NCI-H1436 treated with DMSO at 0.1 percent for 48 hours (cell line): ENCODE measurements around the gene CAMTA1.
"Not testable (repeated sequence)": the region's sequence is repeated elsewhere in the genome, so short reads cannot be mapped to it uniquely, and the experiment has no call there.

Experiments
- DNase-seq: peaks from one replicate; lab custom pipeline; 2025; lab: John Stamatoyannopoulos, UW

CAMTA1 gene

DNA sequence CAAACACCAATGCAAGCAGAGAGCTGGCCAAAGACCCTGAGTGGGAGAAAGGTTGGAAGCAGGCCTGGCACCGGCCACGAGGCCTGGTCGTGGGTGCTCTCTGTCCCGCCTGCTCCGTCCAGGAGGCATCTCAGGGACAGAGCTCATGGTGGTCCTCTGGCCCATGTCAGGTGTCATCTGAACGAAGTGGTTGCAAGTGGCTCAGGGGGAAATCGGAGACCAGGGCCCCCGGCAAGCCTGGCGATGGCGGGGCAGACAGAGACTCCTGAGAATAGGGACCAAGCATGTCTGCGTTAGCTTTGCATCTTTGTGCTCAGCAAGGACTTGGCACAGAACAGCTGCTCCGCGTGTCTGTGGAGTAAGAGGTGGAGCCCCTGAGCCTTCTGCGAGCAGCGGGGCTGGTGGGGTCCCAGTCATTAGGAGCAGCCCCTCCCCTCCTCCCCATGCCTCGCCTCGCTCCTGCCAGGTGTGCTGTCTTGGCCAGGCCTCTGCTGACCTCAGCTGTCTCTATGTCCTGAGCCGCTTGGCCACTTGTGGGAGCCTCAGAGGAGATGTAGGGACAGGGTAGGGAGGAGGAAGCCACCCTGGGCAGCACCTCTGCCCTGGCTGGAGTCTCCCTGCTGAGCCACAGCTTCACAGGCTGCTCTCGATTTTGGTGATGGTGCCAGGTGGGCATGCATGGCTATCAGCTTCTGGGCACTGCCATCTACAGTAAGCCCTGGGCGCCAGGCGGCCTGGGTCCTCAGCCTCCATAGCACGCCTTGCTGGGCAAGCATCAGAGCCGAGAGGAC, 622.9 kb downstream of the CAMTA1 start:
- no peak for DNase-seq

GRCh38 chr1:7408771-7409150, 623.5 kb downstream of the CAMTA1 start:
- no peak for DNase-seq

DNA sequence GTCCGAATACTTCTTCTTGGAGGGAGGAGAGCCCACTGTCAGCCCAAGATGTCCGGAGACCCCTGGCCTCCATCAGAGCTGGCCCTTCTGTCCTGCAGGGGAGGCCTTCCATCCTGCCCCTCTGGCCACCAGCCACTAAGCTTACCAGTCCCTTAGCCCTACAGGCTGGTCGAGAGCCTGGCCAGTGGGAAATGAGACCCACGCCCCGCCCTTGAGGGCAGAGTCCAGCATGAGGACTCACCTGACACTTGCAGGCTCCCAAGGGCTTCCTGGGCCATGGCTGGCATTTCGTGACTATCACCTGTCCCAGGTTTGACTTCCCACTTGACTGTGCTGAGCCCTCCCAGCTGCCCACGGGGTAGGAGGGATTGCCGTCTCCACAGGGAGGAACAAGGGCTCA, 624.0 kb downstream of the CAMTA1 start:
- DNase-seq, result no peak

- DNase-seq, result no peak
Observed at GRCh38 chr1:7410156-7410555, 624.9 kb downstream of the CAMTA1 start.

DNA sequence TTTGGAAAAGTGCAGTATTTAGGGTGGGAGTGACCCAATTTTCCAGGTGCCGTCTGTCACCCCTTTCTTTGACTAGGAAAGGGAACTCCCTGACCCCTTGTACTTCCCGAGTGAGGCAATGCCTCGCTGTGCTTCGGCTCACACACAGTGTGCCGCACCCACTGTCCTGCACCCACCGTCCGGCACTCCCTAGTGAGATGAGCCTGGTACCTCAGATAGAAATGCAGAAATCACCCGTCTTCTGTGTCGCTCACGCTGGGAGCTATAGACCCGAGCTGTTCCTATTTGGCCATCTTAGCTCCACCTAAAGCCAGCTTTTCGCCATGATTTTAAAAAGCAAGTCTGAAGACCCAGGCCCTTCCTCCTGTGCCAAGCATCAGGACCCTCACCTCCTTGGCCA, 632.4 kb downstream of the CAMTA1 start:
- DNase-seq, result not testable (repeated sequence)

DNA sequence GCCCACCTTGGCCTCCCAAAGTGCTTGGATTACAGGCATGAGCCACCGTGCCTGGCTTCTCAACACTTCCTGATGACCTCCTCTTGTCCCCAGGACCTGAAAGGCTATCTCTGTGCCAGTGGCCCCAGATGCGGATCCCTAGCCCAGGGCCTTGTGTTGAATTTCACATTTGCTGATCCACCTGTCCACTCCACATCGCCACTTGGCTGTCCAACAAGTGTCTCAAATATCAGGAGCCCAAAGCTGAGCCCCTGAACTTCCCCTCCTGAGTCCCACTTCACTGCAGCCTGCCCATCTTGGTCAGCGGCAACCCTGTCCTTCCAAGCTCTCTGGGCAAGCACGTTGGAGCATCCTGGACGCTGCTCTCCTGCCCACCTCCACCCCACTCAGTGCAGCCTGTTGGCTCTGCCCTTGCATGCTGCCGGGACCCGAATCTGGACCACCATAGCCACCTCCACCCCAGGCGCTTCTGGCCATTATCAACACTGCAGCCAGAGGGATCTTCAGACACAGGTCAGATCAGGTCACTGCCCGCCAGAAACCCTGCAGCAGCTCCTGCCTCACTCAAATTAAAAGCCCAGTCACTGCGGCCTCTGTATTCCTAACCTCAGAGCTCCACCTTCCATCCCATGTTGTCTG, 633.3 kb downstream of the CAMTA1 start:
- DNase-seq, result no peak

DNA sequence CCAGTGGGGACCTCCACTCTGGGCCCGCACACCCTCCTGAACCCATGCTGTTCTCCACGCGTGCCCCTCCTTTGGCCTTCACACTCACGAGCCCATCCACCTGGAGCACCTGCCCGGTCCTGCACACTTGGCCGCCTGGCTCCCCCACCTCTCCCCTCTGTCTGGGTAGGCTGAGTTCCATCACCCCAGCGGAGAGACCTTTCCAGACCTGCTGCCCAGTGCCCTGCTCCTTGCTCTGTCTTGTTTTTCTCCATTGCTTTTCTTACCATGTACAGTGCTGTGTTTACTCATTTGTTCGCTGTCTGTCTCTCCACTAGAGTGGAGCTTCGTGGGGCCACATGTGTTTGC, 634.8 kb downstream of the CAMTA1 start:
- DNase-seq, result no peak

DNA sequence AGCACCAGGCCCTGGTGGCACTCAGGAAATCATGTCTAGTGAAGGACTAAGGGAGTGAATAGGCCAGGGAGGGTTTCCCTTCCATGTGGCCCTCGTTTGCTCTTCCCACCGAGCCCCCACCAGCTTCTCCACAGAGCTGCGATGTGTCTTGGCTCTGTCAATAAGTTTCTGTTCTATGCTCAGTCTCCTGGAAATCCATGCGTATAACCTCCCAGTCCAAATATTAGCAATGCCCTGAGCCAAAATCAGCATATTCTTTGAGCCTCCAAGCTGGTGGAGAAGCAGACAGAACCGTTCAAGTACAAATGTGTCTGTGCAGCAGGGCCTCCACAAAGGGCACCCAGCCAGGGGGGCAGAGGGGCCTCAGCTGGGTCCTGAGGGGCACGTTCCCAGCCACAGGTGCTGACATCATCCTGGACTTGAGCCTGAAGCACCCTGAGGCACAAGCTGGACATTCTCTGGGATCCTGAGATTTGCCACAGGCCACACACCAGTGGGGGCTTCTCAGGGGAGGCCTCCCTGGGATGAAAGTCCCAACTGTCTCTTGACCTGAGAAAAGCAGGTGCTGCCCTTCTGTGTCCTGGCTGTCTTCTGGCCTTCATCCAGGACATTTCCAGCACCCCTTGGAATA, 635.3 kb downstream of the CAMTA1 start:
- no peak for DNase-seq

GRCh38 chr1:7421471-7422075, 636.3 kb downstream of the CAMTA1 start:
- no peak for DNase-seq

- no peak for DNase-seq
Observed at GRCh38 chr1:7422081-7422480, 636.8 kb downstream of the CAMTA1 start.

DNA sequence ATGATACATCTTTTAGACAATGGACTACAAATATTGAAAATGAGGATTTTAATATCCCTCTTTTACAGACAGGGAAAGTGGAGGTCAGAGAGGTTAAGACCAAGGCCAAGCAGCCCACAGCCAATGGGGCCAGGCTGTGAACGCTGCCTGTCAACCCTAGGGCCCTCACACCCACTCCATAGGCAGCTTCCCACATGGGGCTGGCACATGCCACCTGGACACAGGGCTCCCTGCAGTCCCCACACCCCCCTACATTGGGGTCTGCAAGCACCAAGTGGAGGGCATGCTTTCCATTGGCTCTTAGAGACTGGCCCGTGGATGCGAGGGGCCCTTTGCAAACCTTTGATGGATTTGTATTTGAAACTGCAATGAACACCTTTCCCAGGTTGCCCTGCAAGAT, 637.3 kb downstream of the CAMTA1 start:
- DNase-seq, result no peak

GRCh38 chr1:7422966-7423365, 637.7 kb downstream of the CAMTA1 start:
- DNase-seq, result no peak

DNA sequence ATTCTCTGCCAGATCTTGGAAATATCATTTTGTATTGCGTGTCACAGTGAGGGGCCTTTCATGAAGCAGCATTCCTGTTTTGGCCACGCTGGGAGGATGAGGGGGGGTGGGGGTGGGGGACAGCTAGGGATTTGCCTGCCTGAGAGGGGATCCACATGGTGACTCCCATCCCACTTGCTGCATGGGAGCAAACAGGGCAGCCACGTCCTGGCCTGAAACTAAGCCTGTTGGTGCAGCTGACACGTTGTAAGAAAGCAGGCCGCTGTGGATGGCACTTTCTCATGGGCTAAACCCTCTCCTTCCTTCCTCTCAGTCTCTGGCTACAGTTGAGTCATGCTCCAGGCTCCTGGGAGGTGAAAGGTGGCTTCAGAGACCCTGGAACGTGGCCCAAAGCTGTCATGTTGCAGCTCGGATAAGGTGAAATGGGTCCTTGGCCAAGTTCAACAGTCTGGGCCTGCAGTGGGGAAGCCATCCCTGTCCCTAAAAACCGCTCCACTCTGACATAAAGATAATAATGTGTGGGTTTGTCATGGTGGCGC, 639.2 kb downstream of the CAMTA1 start:
- no peak for DNase-seq

GRCh38 chr1:7425229-7425628, 640.0 kb downstream of the CAMTA1 start:
- DNase-seq, result no peak

- DNase-seq, result no peak
Observed at GRCh38 chr1:7425771-7426170, 640.5 kb downstream of the CAMTA1 start.

- DNase-seq, result no peak
Observed at GRCh38 chr1:7426780-7427604, 641.7 kb downstream of the CAMTA1 start.

GRCh38 chr1:7427605-7428300, 642.5 kb downstream of the CAMTA1 start:
- DNase-seq, result no peak

DNA sequence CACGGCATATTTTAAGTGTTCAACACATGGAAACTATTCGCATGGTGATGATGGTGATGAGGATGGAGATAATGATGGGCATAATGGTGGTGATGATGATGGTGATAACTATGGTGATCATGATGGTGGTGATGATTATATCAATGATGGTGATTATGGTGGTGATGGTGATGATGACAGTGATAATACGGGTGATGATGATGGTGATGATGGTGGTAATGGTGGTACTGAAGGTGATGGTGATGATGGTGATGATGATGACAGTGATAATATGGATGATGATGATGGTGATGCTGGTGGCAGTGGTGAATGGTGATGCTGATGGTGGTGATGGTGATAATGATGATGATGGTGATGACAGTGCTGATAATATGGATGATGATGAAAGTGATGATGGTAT, 644.0 kb downstream of the CAMTA1 start:
- DNase-seq, result no peak

DNA sequence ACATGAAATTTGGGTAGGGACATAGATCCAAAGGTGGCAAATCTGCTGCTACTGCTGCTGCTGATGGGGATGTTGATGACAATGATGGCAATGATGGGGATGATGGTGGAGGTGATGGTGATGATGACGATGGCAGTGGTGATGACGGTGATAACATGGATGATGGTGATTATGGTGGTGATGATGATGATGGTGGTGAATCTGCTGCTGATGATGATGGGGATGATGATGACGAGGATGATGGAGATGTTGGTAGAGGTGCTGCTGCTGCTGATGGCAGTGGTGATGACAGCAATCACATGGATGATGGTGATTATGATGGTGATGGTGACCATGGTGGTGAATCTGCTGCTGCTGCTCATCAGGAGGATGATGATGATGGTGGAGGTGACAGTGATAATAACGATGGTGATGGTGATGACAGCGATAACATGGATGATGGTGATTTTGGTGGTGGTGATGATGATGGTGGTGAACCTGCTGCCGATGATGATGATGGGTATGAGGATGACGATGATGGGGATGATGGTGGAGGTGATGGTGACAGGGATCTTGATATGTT, 644.9 kb downstream of the CAMTA1 start:
- no peak for DNase-seq

GRCh38 chr1:7430691-7431090, 645.4 kb downstream of the CAMTA1 start:
- no peak for DNase-seq
